HEK293 (cell line): ENCODE results near the gene RUNX1.

ENCODE experiments used
- FEZF1 ChIP-seq: fragments of 450-650 bp; formaldehyde crosslinking; IDR thresholded peaks from 2 replicates; pipeline ENCODE4 v1.5.1; 2016; ENCODE audit warnings: missing biosample characterization, missing genetic modification characterization
- GFI1B ChIP-seq: fragments of 450-650 bp; formaldehyde crosslinking; IDR thresholded peaks from 2 replicates; pipeline ENCODE4 v1.5.1; 2016; ENCODE audit warnings: missing biosample characterization, missing genetic modification characterization
- HIC1 ChIP-seq: fragments of 450-650 bp; formaldehyde crosslinking; IDR thresholded peaks from 2 replicates; pipeline ENCODE4 v1.5.1; 2016; ENCODE audit warnings: missing biosample characterization, missing genetic modification characterization
- YY2 ChIP-seq: fragments of 450-650 bp; formaldehyde crosslinking; IDR thresholded peaks from 2 replicates; pipeline ENCODE4 v1.5.1; 2016; ENCODE audit warnings: missing biosample characterization, missing genetic modification characterization
- ZBTB44 ChIP-seq: fragments of 450-650 bp; IDR thresholded peaks from 2 replicates; pipeline ENCODE4 v1.5.1; 2018; ENCODE audit warnings: missing biosample characterization, mild to moderate bottlenecking, missing genetic modification characterization
- ZIC2 ChIP-seq: fragments of 450-650 bp; formaldehyde crosslinking; IDR thresholded peaks from 2 replicates; pipeline ENCODE4 v1.5.1; 2016; ENCODE audit warnings: missing biosample characterization, missing genetic modification characterization
- ZNF132 ChIP-seq: fragments of 450-650 bp; formaldehyde crosslinking; IDR thresholded peaks from 2 replicates; pipeline ENCODE4 v1.5.1; 2017; ENCODE audit warnings: missing biosample characterization, missing genetic modification characterization, borderline replicate concordance
- ZNF221 ChIP-seq: fragments of 450-650 bp; formaldehyde crosslinking; IDR thresholded peaks from 2 replicates; pipeline ENCODE4 v1.5.1; 2017; ENCODE audit warnings: missing biosample characterization, missing genetic modification characterization, borderline replicate concordance
- ZNF404 ChIP-seq: fragments of 450-650 bp; formaldehyde crosslinking; IDR thresholded peaks from 2 replicates; pipeline ENCODE4 v1.5.1; 2017; ENCODE audit warnings: missing biosample characterization, missing genetic modification characterization
- ZNF416 ChIP-seq: fragments of 450-650 bp; formaldehyde crosslinking; IDR thresholded peaks from 2 replicates; pipeline ENCODE4 v1.5.1; 2016; ENCODE audit warnings: missing biosample characterization, missing genetic modification characterization
- ZNF426 ChIP-seq: fragments of 450-650 bp; formaldehyde crosslinking; IDR thresholded peaks from 2 replicates; pipeline ENCODE4 v1.5.1; 2017; ENCODE audit warnings: missing biosample characterization, missing genetic modification characterization, mild to moderate bottlenecking, inconsistent platforms, moderate library complexity
- ZNF558 ChIP-seq: fragments of 450-650 bp; formaldehyde crosslinking; IDR thresholded peaks from 2 replicates; pipeline ENCODE4 v1.5.1; 2016; ENCODE audit warnings: missing biosample characterization, missing genetic modification characterization
- ZNF610 ChIP-seq: fragments of 450-650 bp; formaldehyde crosslinking; IDR thresholded peaks from 2 replicates; pipeline ENCODE4 v1.5.1; 2016; ENCODE audit warnings: missing biosample characterization, missing genetic modification characterization, borderline replicate concordance
- ZNF777 ChIP-seq: fragments of 450-650 bp; formaldehyde crosslinking; IDR thresholded peaks from 2 replicates; pipeline ENCODE4 v1.5.1; 2017; ENCODE audit warnings: missing biosample characterization, missing genetic modification characterization, borderline replicate concordance
- ZSCAN23 ChIP-seq: fragments of 450-650 bp; formaldehyde crosslinking; IDR thresholded peaks from 2 replicates; pipeline ENCODE4 v1.5.1; 2016; ENCODE audit warnings: missing biosample characterization, missing genetic modification characterization
- TF ChIP-seq, protein P1 (sequence below): fragments of 450-650 bp; formaldehyde crosslinking; IDR thresholded peaks from 2 replicates; pipeline ENCODE4 v1.5.1; 2017; ENCODE audit warnings: missing biosample characterization, missing genetic modification characterization
- TF ChIP-seq, protein P2 (sequence below): fragments of 450-650 bp; formaldehyde crosslinking; IDR thresholded peaks from 2 replicates; pipeline ENCODE4 v1.5.1; 2016; ENCODE audit warnings: missing biosample characterization, missing genetic modification characterization
- TF ChIP-seq, protein P3 (sequence below): IDR thresholded peaks from 2 replicates; pipeline ENCODE4 v1.6.1; 2011; ENCODE audit warnings: mild to moderate bottlenecking, low read depth, low read length, borderline replicate concordance
- TF ChIP-seq, protein P4 (sequence below): fragments of 450-650 bp; formaldehyde crosslinking; IDR thresholded peaks from 2 replicates; pipeline ENCODE4 v1.5.1; 2016; ENCODE audit warnings: missing biosample characterization, missing genetic modification characterization
- TF ChIP-seq, protein P5 (sequence below): fragments of 450-650 bp; formaldehyde crosslinking; optimal IDR thresholded peaks from 2 replicates; pipeline ENCODE3; 2016; ENCODE audit warnings: missing biosample characterization, mild to moderate bottlenecking, missing genetic modification characterization
- TF ChIP-seq, protein P6 (sequence below): fragments of 450-650 bp; formaldehyde crosslinking; IDR thresholded peaks from 2 replicates; pipeline ENCODE4 v1.5.1; 2017; ENCODE audit warnings: missing biosample characterization, missing genetic modification characterization
- TF ChIP-seq, protein P7 (sequence below): fragments of 450-650 bp; formaldehyde crosslinking; IDR thresholded peaks from 2 replicates; pipeline ENCODE4 v1.5.1; 2016; ENCODE audit warnings: missing biosample characterization, missing genetic modification characterization

Gene RUNX1

GRCh38 chr21:34889676-34890469, 159.2 kb downstream of the RUNX1 start (continued):
- TF ChIP-seq, protein P1, sequence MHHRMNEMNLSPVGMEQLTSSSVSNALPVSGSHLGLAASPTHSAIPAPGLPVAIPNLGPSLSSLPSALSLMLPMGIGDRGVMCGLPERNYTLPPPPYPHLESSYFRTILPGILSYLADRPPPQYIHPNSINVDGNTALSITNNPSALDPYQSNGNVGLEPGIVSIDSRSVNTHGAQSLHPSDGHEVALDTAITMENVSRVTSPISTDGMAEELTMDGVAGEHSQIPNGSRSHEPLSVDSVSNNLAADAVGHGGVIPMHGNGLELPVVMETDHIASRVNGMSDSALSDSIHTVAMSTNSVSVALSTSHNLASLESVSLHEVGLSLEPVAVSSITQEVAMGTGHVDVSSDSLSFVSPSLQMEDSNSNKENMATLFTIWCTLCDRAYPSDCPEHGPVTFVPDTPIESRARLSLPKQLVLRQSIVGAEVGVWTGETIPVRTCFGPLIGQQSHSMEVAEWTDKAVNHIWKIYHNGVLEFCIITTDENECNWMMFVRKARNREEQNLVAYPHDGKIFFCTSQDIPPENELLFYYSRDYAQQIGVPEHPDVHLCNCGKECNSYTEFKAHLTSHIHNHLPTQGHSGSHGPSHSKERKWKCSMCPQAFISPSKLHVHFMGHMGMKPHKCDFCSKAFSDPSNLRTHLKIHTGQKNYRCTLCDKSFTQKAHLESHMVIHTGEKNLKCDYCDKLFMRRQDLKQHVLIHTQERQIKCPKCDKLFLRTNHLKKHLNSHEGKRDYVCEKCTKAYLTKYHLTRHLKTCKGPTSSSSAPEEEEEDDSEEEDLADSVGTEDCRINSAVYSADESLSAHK (tag by site-specific recombination): no peak
- TF ChIP-seq, protein P2, sequence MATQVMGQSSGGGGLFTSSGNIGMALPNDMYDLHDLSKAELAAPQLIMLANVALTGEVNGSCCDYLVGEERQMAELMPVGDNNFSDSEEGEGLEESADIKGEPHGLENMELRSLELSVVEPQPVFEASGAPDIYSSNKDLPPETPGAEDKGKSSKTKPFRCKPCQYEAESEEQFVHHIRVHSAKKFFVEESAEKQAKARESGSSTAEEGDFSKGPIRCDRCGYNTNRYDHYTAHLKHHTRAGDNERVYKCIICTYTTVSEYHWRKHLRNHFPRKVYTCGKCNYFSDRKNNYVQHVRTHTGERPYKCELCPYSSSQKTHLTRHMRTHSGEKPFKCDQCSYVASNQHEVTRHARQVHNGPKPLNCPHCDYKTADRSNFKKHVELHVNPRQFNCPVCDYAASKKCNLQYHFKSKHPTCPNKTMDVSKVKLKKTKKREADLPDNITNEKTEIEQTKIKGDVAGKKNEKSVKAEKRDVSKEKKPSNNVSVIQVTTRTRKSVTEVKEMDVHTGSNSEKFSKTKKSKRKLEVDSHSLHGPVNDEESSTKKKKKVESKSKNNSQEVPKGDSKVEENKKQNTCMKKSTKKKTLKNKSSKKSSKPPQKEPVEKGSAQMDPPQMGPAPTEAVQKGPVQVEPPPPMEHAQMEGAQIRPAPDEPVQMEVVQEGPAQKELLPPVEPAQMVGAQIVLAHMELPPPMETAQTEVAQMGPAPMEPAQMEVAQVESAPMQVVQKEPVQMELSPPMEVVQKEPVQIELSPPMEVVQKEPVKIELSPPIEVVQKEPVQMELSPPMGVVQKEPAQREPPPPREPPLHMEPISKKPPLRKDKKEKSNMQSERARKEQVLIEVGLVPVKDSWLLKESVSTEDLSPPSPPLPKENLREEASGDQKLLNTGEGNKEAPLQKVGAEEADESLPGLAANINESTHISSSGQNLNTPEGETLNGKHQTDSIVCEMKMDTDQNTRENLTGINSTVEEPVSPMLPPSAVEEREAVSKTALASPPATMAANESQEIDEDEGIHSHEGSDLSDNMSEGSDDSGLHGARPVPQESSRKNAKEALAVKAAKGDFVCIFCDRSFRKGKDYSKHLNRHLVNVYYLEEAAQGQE (tag by site-specific recombination): no peak
- TF ChIP-seq ZSCAN23 (tag by site-specific recombination): 0 out of 2 replicates have a peak, but pooled peaks have one; percentile 29
- no peak for TF ChIP-seq ZNF404 (tag by site-specific recombination)
- TF ChIP-seq, protein P3, sequence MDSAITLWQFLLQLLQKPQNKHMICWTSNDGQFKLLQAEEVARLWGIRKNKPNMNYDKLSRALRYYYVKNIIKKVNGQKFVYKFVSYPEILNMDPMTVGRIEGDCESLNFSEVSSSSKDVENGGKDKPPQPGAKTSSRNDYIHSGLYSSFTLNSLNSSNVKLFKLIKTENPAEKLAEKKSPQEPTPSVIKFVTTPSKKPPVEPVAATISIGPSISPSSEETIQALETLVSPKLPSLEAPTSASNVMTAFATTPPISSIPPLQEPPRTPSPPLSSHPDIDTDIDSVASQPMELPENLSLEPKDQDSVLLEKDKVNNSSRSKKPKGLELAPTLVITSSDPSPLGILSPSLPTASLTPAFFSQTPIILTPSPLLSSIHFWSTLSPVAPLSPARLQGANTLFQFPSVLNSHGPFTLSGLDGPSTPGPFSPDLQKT: no peak
- no peak for TF ChIP-seq GFI1B (tag by site-specific recombination)
- TF ChIP-seq ZNF610 (tag by site-specific recombination): no peak
- TF ChIP-seq, protein P4, sequence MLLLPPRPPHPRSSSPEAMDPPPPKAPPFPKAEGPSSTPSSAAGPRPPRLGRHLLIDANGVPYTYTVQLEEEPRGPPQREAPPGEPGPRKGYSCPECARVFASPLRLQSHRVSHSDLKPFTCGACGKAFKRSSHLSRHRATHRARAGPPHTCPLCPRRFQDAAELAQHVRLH (tag by site-specific recombination): no peak
- TF ChIP-seq ZBTB44 (tag by site-specific recombination): peak; percentile 15; the same call in 1 of the 2 replicates
- 0 out of 2 replicates have a peak, but pooled peaks have one; percentile 13 for TF ChIP-seq ZNF777 (tag by site-specific recombination)
- TF ChIP-seq ZNF558: no peak
- TF ChIP-seq YY2 (tag by site-specific recombination): no peak
- TF ChIP-seq, protein P5, sequence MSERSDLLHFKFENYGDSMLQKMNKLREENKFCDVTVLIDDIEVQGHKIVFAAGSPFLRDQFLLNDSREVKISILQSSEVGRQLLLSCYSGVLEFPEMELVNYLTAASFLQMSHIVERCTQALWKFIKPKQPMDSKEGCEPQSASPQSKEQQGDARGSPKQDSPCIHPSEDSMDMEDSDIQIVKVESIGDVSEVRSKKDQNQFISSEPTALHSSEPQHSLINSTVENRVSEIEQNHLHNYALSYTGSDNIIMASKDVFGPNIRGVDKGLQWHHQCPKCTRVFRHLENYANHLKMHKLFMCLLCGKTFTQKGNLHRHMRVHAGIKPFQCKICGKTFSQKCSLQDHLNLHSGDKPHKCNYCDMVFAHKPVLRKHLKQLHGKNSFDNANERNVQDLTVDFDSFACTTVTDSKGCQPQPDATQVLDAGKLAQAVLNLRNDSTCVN (tag by site-specific recombination): peak; percentile 87
- TF ChIP-seq ZIC2 (tag by site-specific recombination): peak; percentile 96
- no peak for TF ChIP-seq ZNF132 (tag by site-specific recombination)
- TF ChIP-seq, protein P6, sequence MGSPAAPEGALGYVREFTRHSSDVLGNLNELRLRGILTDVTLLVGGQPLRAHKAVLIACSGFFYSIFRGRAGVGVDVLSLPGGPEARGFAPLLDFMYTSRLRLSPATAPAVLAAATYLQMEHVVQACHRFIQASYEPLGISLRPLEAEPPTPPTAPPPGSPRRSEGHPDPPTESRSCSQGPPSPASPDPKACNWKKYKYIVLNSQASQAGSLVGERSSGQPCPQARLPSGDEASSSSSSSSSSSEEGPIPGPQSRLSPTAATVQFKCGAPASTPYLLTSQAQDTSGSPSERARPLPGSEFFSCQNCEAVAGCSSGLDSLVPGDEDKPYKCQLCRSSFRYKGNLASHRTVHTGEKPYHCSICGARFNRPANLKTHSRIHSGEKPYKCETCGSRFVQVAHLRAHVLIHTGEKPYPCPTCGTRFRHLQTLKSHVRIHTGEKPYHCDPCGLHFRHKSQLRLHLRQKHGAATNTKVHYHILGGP (tag by site-specific recombination): no peak
- no peak for TF ChIP-seq ZNF221 (tag by site-specific recombination)
- no peak for TF ChIP-seq ZNF416 (tag by site-specific recombination)
- no peak for TF ChIP-seq HIC1 (tag by site-specific recombination)
- TF ChIP-seq, protein P7, sequence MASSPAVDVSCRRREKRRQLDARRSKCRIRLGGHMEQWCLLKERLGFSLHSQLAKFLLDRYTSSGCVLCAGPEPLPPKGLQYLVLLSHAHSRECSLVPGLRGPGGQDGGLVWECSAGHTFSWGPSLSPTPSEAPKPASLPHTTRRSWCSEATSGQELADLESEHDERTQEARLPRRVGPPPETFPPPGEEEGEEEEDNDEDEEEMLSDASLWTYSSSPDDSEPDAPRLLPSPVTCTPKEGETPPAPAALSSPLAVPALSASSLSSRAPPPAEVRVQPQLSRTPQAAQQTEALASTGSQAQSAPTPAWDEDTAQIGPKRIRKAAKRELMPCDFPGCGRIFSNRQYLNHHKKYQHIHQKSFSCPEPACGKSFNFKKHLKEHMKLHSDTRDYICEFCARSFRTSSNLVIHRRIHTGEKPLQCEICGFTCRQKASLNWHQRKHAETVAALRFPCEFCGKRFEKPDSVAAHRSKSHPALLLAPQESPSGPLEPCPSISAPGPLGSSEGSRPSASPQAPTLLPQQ: peak; percentile 88; the same call in 1 of the 2 replicates
- no peak for TF ChIP-seq ZNF426 (tag by site-specific recombination)
- no peak for TF ChIP-seq FEZF1 (tag by site-specific recombination)
